Peyer's patch (tissue), 4 donors: ENCODE results near the gene HDAC9.

Experiments used
- CTCF ChIP-seq, 6 experiments: fragments of 450-650 bp in 4 of 6; fragments of 200-600 bp in 2 of 6; sonication (generic) in 1 of 6; IDR thresholded peaks; one replicate each; pipeline ENCODE4 v1.5.1; 2017 to 2019; ENCODE audit warnings: antibody characterized with exemption in 6 of 6, mild to moderate bottlenecking in 3 of 6, moderate library complexity in 1 of 6
- POLR2A ChIP-seq, 2 donors: fragments of 450-650 bp; IDR thresholded peaks; one replicate each; pipeline ENCODE4 v1.5.1; 2017; ENCODE audit warnings: antibody characterized with exemption in 2 of 2, mild to moderate bottlenecking in 2 of 2, moderate library complexity in 2 of 2

GRCh38 chr7:18866359-18867036, 370.9 kb downstream of the HDAC9 start:
- no peak for TF ChIP-seq CTCF (IDR thresholded peaks at IDR 0.05)
- TF ChIP-seq POLR2A (IDR thresholded peaks at IDR 0.05): no peak
